Loucy (cell line): Measurements from ENCODE around the gene ARHGAP4.

ENCODE experiments used
- EZH2phosphoT487 ChIP-seq: fragments of 200-600 bp; IDR thresholded peaks from 2 replicates; pipeline ENCODE4 v1.6.1; 2018; ENCODE audit warnings: antibody characterized with exemption, mild to moderate bottlenecking, moderate library complexity, borderline replicate concordance
- TF ChIP-seq, protein P1 (sequence below): fragments of 200-600 bp; sonication (generic); conservative IDR thresholded peaks from 2 replicates; pipeline ENCODE4 v1.5.1; 2014; ENCODE audit warnings: mild to moderate bottlenecking, antibody characterized with exemption, low read length

DNA sequence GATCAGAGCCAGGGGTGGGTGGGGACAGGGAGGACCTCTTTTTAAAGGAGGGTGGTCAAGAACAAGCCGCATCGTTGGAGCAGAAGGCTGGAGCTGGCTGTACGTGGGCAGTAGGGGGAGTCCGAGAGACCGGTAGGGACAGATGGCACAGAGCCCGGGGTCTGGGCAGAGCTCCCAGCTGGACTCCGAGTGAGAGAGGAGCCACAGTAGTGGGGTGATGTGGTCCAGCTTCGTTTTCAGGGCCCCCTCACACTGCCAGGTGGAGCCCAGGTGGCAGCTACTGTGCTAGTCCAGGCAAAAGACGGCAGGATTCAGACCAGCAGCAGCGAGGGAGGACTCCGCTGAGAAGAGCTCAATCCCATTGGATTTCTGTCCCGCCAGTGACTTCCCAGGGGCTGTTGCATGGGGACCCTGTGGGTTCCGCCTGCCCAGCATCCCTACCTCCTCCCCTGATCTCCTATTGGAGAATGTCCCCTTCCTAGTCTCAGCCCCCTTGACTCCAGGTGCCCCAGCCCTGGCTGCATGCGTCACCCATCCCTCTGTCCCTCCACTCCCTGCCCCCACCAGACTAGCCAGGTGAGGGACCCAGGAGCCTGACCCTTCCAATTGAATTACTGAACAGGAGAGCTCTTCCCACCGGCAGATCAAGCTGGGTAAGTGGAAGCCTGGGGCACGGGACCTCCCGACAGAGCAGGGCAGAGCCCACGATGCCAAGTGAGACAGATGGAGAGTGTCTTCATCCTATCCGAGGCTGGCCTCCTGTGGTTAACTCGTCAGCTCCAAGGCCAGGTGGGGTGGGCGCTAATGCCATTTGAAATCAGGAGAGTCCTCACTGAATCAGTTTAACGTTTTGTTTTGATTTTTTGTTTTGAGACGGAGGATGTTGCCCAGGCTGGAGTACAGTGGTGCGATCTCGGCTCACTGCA lies 2.9 kb downstream of the ARHGAP4 start:
- TF ChIP-seq, protein P1, sequence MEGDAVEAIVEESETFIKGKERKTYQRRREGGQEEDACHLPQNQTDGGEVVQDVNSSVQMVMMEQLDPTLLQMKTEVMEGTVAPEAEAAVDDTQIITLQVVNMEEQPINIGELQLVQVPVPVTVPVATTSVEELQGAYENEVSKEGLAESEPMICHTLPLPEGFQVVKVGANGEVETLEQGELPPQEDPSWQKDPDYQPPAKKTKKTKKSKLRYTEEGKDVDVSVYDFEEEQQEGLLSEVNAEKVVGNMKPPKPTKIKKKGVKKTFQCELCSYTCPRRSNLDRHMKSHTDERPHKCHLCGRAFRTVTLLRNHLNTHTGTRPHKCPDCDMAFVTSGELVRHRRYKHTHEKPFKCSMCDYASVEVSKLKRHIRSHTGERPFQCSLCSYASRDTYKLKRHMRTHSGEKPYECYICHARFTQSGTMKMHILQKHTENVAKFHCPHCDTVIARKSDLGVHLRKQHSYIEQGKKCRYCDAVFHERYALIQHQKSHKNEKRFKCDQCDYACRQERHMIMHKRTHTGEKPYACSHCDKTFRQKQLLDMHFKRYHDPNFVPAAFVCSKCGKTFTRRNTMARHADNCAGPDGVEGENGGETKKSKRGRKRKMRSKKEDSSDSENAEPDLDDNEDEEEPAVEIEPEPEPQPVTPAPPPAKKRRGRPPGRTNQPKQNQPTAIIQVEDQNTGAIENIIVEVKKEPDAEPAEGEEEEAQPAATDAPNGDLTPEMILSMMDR: peak; percentile 26
- TF ChIP-seq EZH2phosphoT487: no peak
